Adipose tissue (tissue), 3 donors: ENCODE data around the gene CD19. TPM values are rescaled to one million over a fixed set of nuclear protein-coding genes. Genes with fewer than 3 reads are reported as not detected.
A peak's percentile ranks its signal among the peaks of the same experiment; 100 is the strongest.
"Not testable (repeated sequence)": the region's sequence is repeated elsewhere in the genome, so short reads cannot be mapped to it uniquely, and the experiment has no call there.

Experiments used
- H3K27ac ChIP-seq: one replicate; pipeline ENCODE4 v1.5.1; 2013; ENCODE audit warnings: low read depth, low read length
- WGBS, 3 donors: extraction: QIAGEN DNeasy Blood & Tissue Kit; methylation state at CpG; one replicate each; pipeline ENCODE4 v1.1.7; 2013; 5-methylcytosine and 5-hydroxymethylcytosine counted together
- polyA plus RNA-seq, 3 donors: library from polyadenylated mRNA; stranded (reverse); fragments of 200-250 nt; gene quantifications; one replicate each; pipeline ENCODE4 v1.2.3, GENCODE V29; 2013
- donor health status: healthy with polysubstance abuse.
- donor health status: Bipolar disorder and iron deficiency.
- donor health status: healthy.

Gene CD19
- polyA plus RNA-seq, 3 donors: 0.52 to 0.79 TPM; not detected in 1

- H3K27ac ChIP-seq: no peak overlapping the region
- WGBS, 3 donors: 91 to 95% (median 94%) methylated on average over 16 of the region's 16 CpGs
These were observed 26.9 kb upstream of the CD19 start for GRCh38 chr16:28904828-28905227.

GRCh38 chr16:28905229-28905754 is 26.5 kb upstream of the CD19 start:
- WGBS, 3 donors: 87 to 93% (median 92%) methylated on average over 7 to 9 of the region's 9 CpGs
- H3K27ac ChIP-seq: no peak overlapping the region

GRCh38 chr16:28905800-28906372 is 25.9 kb upstream of the CD19 start:
- WGBS, 3 donors: 84 to 88% (median 87%) methylated on average over 22 to 24 of the region's 24 CpGs
- no peak overlapping the region for H3K27ac ChIP-seq

- H3K27ac ChIP-seq: no peak overlapping the region
- 85 to 88% (median 87%) methylated on average over 19 of the region's 19 CpGs for WGBS, 3 donors
These were observed 21.4 kb upstream of the CD19 start for GRCh38 chr16:28910086-28911031.

GRCh38 chr16:28912558-28912957 is 19.2 kb upstream of the CD19 start:
- no peak overlapping the region for H3K27ac ChIP-seq
- 86 to 92% (median 89%) methylated on average over 12 of the region's 12 CpGs for WGBS, 3 donors

- 88 to 94% (median 92%) methylated on average over 22 to 29 of the region's 29 CpGs for WGBS, 3 donors
- H3K27ac ChIP-seq: no peak overlapping the region
These were observed 17.6 kb upstream of the CD19 start for GRCh38 chr16:28913946-28914724.

GRCh38 chr16:28915181-28915580 is 16.6 kb upstream of the CD19 start:
- no peak overlapping the region for H3K27ac ChIP-seq

GRCh38 chr16:28917095-28917494 is 14.7 kb upstream of the CD19 start:
- 86 to 94% (median 90%) methylated on average over 7 of the region's 7 CpGs for WGBS, 3 donors
- H3K27ac ChIP-seq: no peak overlapping the region

GRCh38 chr16:28918698-28919097 is 13.1 kb upstream of the CD19 start:
- H3K27ac ChIP-seq: no peak overlapping the region
- WGBS, 3 donors: 96 to 97% (median 97%) methylated on average over 3 of the region's 3 CpGs

GRCh38 chr16:28923231-28923587 is 8.6 kb upstream of the CD19 start:
- no peak overlapping the region for H3K27ac ChIP-seq
- WGBS, 3 donors: 57 to 97% (median 90%) methylated on average over 3 of the region's 3 CpGs

GRCh38 chr16:28923652-28924398 is 7.9 kb upstream of the CD19 start:
- no peak overlapping the region for H3K27ac ChIP-seq
- WGBS, 3 donors: 24 to 80% (median 71%) methylated on average over 13 of the region's 13 CpGs

GRCh38 chr16:28924399-28924761 is 7.4 kb upstream of the CD19 start:
- WGBS, 3 donors: 12 to 50% (median 37%) methylated on average over 15 of the region's 15 CpGs
- H3K27ac ChIP-seq: no peak overlapping the region

GRCh38 chr16:28924762-28925385 is 6.9 kb upstream of the CD19 start, which contains the start of gene RABEP2:
Gene RABEP2, minus strand, starts transcription at chr16:28925238. Its CDS starts 75 bp downstream, at chr16:28925163.
- H3K27ac ChIP-seq: peak within 1 kb of the TSS; percentile 80
- WGBS, 3 donors: 0 to 2% (median 1%) methylated on average over 54 to 66 of the region's 66 CpGs

- 0 to 1% (median 1%) methylated on average over 42 to 48 of the region's 48 CpGs for WGBS, 3 donors
- peak overlapping the region; percentile 80 for H3K27ac ChIP-seq
These were observed 6.2 kb upstream of the CD19 start for GRCh38 chr16:28925386-28926228.

GRCh38 chr16:28926284-28926683 is 5.5 kb upstream of the CD19 start:
- not testable (repeated sequence) for H3K27ac ChIP-seq
- 66 to 67% (median 66%) methylated on average over 2 of the region's 2 CpGs for WGBS, 3 donors

- WGBS, 3 donors: 86 to 97% (median 88%) methylated on average over 1 of the region's 1 CpG
- no peak overlapping the region for H3K27ac ChIP-seq
These were observed 4.0 kb upstream of the CD19 start for GRCh38 chr16:28927815-28928214.

- 91 to 95% (median 94%) methylated on average over 3 of the region's 3 CpGs for WGBS, 3 donors
- H3K27ac ChIP-seq: no peak overlapping the region
These were observed 1.6 kb upstream of the CD19 start for GRCh38 chr16:28930203-28930602.
